Kidney epithelial cell (primary cell): ENCODE measurements around the gene SPATA19. TPM values are rescaled to one million over a fixed set of nuclear protein-coding genes. Genes with fewer than 3 reads are reported as not detected.

Experiments used
- DNase-seq: peaks from one replicate; pipeline ENCODE4 v3.0.0-alpha.2; 2010; ENCODE audit warnings: low read depth
- H3K27me3 ChIP-seq: 2 replicates; pipeline ENCODE4 v1.6.0; 2011; ENCODE audit warnings: low read length; ENCODE audit not compliant: control insufficient read depth, insufficient read depth
- H3K36me3 ChIP-seq: 2 replicates; pipeline ENCODE4 v1.5.1; 2011; ENCODE audit warnings: low read length; ENCODE audit not compliant: control insufficient read depth, insufficient read depth
- H3K4me3 ChIP-seq: 2 replicates; pipeline ENCODE4 v1.5.1; 2011; ENCODE audit warnings: low read depth, mild to moderate bottlenecking, control low read depth, low read length
- CTCF ChIP-seq: IDR thresholded peaks from 2 replicates; pipeline ENCODE4 v1.5.1; 2011; ENCODE audit warnings: mild to moderate bottlenecking, moderate library complexity, low read length, control low read depth, inconsistent platforms; ENCODE audit not compliant: insufficient read depth, poor library complexity, severe bottlenecking
- total RNA-seq: library from RNA; depleted of rRNA; stranded (reverse); fragments of >200 nt; gene quantifications from 2 replicates; pipeline ENCODE4 v1.2.3, GENCODE V29; 2015

Gene SPATA19
- total RNA-seq, 1 donor from 2014 or later: not detected

GRCh38 chr11:133815636-133816035 is 29.7 kb downstream of the SPATA19 start:
- no peak overlapping the region for H3K4me3 ChIP-seq

GRCh38 chr11:133814588-133815100 is 30.7 kb downstream of the SPATA19 start:
- no peak for TF ChIP-seq CTCF
- Histone ChIP-seq H3K36me3 (no peaks in the 10 kb centered on the region), H3K4me3 (no peak overlapping the region), H3K27me3 (no peaks in the 10 kb centered on the region)
- no peak for DNase-seq

More at GRCh38 chr11:133815636-133816035, 29.7 kb downstream of the SPATA19 start:
- DNase-seq: no peak
- no peaks in the 10 kb centered on the region for H3K27me3 ChIP-seq
- H3K36me3 ChIP-seq: no peaks in the 10 kb centered on the region
- TF ChIP-seq CTCF: no peak

- TF ChIP-seq CTCF: no peak
- no peaks in the 10 kb centered on the region for H3K27me3 ChIP-seq
Measured at GRCh38 chr11:133811850-133812685, 33.2 kb downstream of the SPATA19 start.

GRCh38 chr11:133810766-133811165 is 34.5 kb downstream of the SPATA19 start:
- TF ChIP-seq CTCF: no peak
- DNase-seq: no peak
- Histone ChIP-seq H3K4me3 (no peak overlapping the region), H3K27me3 (no peaks in the 10 kb centered on the region), H3K36me3 (no peaks in the 10 kb centered on the region)

More at GRCh38 chr11:133811850-133812685, 33.2 kb downstream of the SPATA19 start:
- Histone ChIP-seq H3K36me3 (no peaks in the 10 kb centered on the region), H3K4me3 (no peak overlapping the region)
- DNase-seq: no peak

- no peak for DNase-seq
- H3K27me3 ChIP-seq: no peaks in the 10 kb centered on the region
- TF ChIP-seq CTCF: no peak
Measured at GRCh38 chr11:133809569-133810491, 35.5 kb downstream of the SPATA19 start.

More at GRCh38 chr11:133809569-133810491, 35.5 kb downstream of the SPATA19 start:
- Histone ChIP-seq H3K36me3 (no peaks in the 10 kb centered on the region), H3K4me3 (no peak overlapping the region)
